Endothelial cell of umbilical vein (primary cell): Measurements from ENCODE around the gene PRKG1. TPM values are rescaled to one million over a fixed set of nuclear protein-coding genes. Genes with fewer than 3 reads are reported as not detected.
A peak's percentile ranks its signal among the peaks of the same experiment; 100 is the strongest.

Experiments
- BruUV-seq: library from RNA; stranded (reverse); fragments of 400-500 nt; replicated peaks from 2 replicates; lab custom pipeline; 2021; lab: Mats Ljungman, UMichigan
- CTCF ChIA-PET: fragments of 300-600, 350-600 bp; sonication (Branson Sonifier 250); formaldehyde crosslinking; loops from one replicate; lab custom pipeline; 2021; ENCODE audit warnings: antibody characterized with exemption, inconsistent platforms; lab: Charles Lee
- POLR2A ChIA-PET: fragments of 300-600, 350-600 bp; sonication (Branson Sonifier 250); formaldehyde crosslinking; loops from one replicate; lab custom pipeline; 2021; ENCODE audit warnings: antibody characterized with exemption, inconsistent platforms; lab: Charles Lee
- DNase-seq: peaks from one replicate; pipeline ENCODE4 v3.0.0-alpha.2; 2011; ENCODE audit warnings: low read depth, low spot score
- FAIRE-seq: peaks from 2 replicates; lab custom pipeline; 2011; peaks lifted over from hg19 to GRCh38; lab: Jason Lieb, UNC
- H2AFZ ChIP-seq: 2 replicates; pipeline ENCODE4 v1.6.0; 2012; ENCODE audit warnings: low read depth, low read length, control low read depth, inconsistent platforms
- H3K27ac ChIP-seq: 2 replicates; pipeline ENCODE4 v1.5.1; 2011; ENCODE audit warnings: low read depth, mild to moderate bottlenecking, control low read depth, low read length, moderate library complexity; ENCODE audit not compliant: insufficient read depth
- H3K27me3 ChIP-seq, 2 experiments: 2 replicates each; pipeline versions ENCODE4 v1.6.0 to v1.6.1; 2011; ENCODE audit warnings: low read length in 2 of 2, mixed read lengths in 1 of 2; ENCODE audit not compliant: control insufficient read depth in 2 of 2, insufficient read depth in 2 of 2
- H3K36me3 ChIP-seq, 2 experiments: 2 replicates in 1 of 2; 3 replicates in 1 of 2; pipeline ENCODE4 v1.5.1; 2011; ENCODE audit warnings: low read length in 2 of 2, mild to moderate bottlenecking in 1 of 2, moderate library complexity in 1 of 2; ENCODE audit not compliant: control insufficient read depth in 2 of 2, insufficient read depth in 2 of 2; ENCODE audit errors: extremely low read depth in 1 of 2
- H3K4me1 ChIP-seq: 3 replicates; pipeline ENCODE4 v1.5.1; 2011; ENCODE audit warnings: mild to moderate bottlenecking, low read length; ENCODE audit not compliant: control insufficient read depth, insufficient read depth; ENCODE audit errors: extremely low read depth
- H3K4me2 ChIP-seq: 2 replicates; pipeline ENCODE4 v1.6.1; 2011; ENCODE audit warnings: low read length, control low read depth, mixed read lengths; ENCODE audit not compliant: insufficient read depth
- H3K4me3 ChIP-seq, 3 experiments: fragments of 200-600 bp in 1 of 3; sonication (generic), shearing (Covaris generic) in 1 of 3; replicated peaks in 1 of 3; 2 replicates each; pipeline ENCODE4 v1.5.1; 2011 to 2016; ENCODE audit warnings: control low read depth in 3 of 3, low read length in 3 of 3, mild to moderate bottlenecking in 2 of 3, inconsistent platforms in 1 of 3, low read depth in 1 of 3, moderate library complexity in 1 of 3; ENCODE audit not compliant: insufficient read depth in 1 of 3
- H3K79me2 ChIP-seq: 2 replicates; pipeline ENCODE4 v1.6.0; 2012; ENCODE audit warnings: low read length, inconsistent platforms; ENCODE audit not compliant: control insufficient read depth, insufficient read depth
- H3K9ac ChIP-seq: replicated peaks from 2 replicates; pipeline ENCODE3; 2011; ENCODE audit warnings: low read length, control low read depth; ENCODE audit not compliant: insufficient read depth; ENCODE audit errors: extremely low read depth
- H3K9me1 ChIP-seq: replicated peaks from 3 replicates; pipeline ENCODE4 v1.6.0; 2011; ENCODE audit warnings: mild to moderate bottlenecking, low read length; ENCODE audit not compliant: control insufficient read depth, insufficient read depth; ENCODE audit errors: extremely low read depth
- H3K9me3 ChIP-seq: replicated peaks from 2 replicates; pipeline ENCODE4 v1.5.1; 2012; ENCODE audit warnings: low read length, inconsistent platforms; ENCODE audit not compliant: control insufficient read depth, insufficient read depth
- H4K20me1 ChIP-seq: replicated peaks from 2 replicates; pipeline ENCODE3; 2011; ENCODE audit warnings: mild to moderate bottlenecking, low read length; ENCODE audit not compliant: control insufficient read depth, insufficient read depth; ENCODE audit errors: extremely low read depth
- CTCF ChIP-seq, 2 donors: IDR thresholded peaks; 1 replicate in 1 of 2; 2 replicates in 1 of 2; pipeline ENCODE4 v1.5.1; 2011; ENCODE audit warnings: low read length in 2 of 2, mild to moderate bottlenecking in 2 of 2, moderate library complexity in 2 of 2, control low read depth in 1 of 2, inconsistent platforms in 1 of 2, low read depth in 1 of 2; ENCODE audit not compliant: insufficient read depth in 1 of 2; ENCODE audit errors: extremely low read depth in 1 of 2
- EZH2 ChIP-seq: IDR thresholded peaks from 2 replicates; pipeline ENCODE4 v1.6.1; 2012; ENCODE audit warnings: borderline replicate concordance, low read depth, mild to moderate bottlenecking, moderate library complexity, low read length, inconsistent platforms; ENCODE audit not compliant: severe bottlenecking
- FOS ChIP-seq: IDR thresholded peaks from 2 replicates; pipeline ENCODE4 v1.6.1; 2011; ENCODE audit warnings: mild to moderate bottlenecking, low read length, moderate library complexity, borderline replicate concordance; ENCODE audit not compliant: insufficient read depth
- GATA2 ChIP-seq: IDR thresholded peaks from 2 replicates; pipeline ENCODE4 v1.7.0; 2011; ENCODE audit warnings: low read depth, mild to moderate bottlenecking, moderate library complexity, mixed read lengths, low read length; ENCODE audit not compliant: insufficient read length, insufficient read depth
- JUN ChIP-seq: IDR thresholded peaks from 2 replicates; pipeline ENCODE4 v1.6.1; 2011; ENCODE audit warnings: borderline replicate concordance, low read depth; ENCODE audit not compliant: insufficient read length, insufficient read depth
- MAX ChIP-seq: IDR thresholded peaks from 2 replicates; pipeline ENCODE4 v1.6.1; 2011; ENCODE audit not compliant: insufficient read depth, insufficient read length
- MYC ChIP-seq: IDR thresholded peaks from one replicate; pipeline ENCODE4 v1.6.1; 2011; ENCODE audit warnings: mild to moderate bottlenecking, low read depth, low read length
- POLR2A ChIP-seq: IDR thresholded peaks from 2 replicates; pipeline ENCODE4 v1.6.1; 2012; ENCODE audit warnings: low read depth, mild to moderate bottlenecking, control low read depth, low read length
- POLR2AphosphoS5 ChIP-seq: IDR thresholded peaks from 2 replicates; pipeline ENCODE4 v1.6.1; 2012; ENCODE audit warnings: low read depth, mild to moderate bottlenecking, control low read depth, low read length, moderate library complexity; ENCODE audit not compliant: insufficient read depth
- dilution Hi-C: fragments of 300-500 bp; cut with MboI; formaldehyde crosslinking; loops from one replicate; pipeline ENCODE4 v1.15.0; 2019; ENCODE audit warnings: low sequenced_read_pairs; ENCODE audit not compliant: extremely low pct_ligation_motif_present
- intact Hi-C: fragments of 100-400 bp; cut with micrococcal nuclease; formaldehyde crosslinking; loops from one replicate; pipeline ENCODE4 v1.10.0; 2022
- polyA plus RNA-seq, 4 experiments: library from polyadenylated mRNA; depleted of rRNA in 3 of 4; stranded (reverse) in 3 of 4; unstranded in 1 of 4; fragments of >200 nt; gene quantifications; 2 replicates each; pipeline versions ENCODE4 v1.2.1 to v1.2.3, GENCODE V29; 2011 to 2012; ENCODE audit warnings: missing spikeins in 1 of 4
- total RNA-seq: library from RNA; stranded (reverse); gene quantifications from 2 replicates; pipeline ENCODE4 v1.2.3, GENCODE V29; 2021

The PRKG1 gene
- total and polyA plus RNA-seq, 2 donors (not counting 3 experiments of a cell fraction or from before 2014, with no cell fraction given), result 0.01 to 0.18 TPM

GRCh38 chr10:51932530-51932929 lies 858.2 kb downstream of the PRKG1 start:
- no peaks in the 10 kb centered on the region for H3K4me1 ChIP-seq
- FAIRE-seq, result no peak
- CTCF ChIA-PET, result no interaction called here

GRCh38 chr10:51934373-51934772 lies 860.1 kb downstream of the PRKG1 start:
- CTCF ChIA-PET, result interaction anchor here (1.1 to 1.4 kb wide), 2 partner anchors 871 to 925 kb away, joined by 3 to 4 read pairs; no protein-coding TSS in a partner anchor
- no peaks in the 10 kb centered on the region for H3K79me2 ChIP-seq
- H3K9me1 ChIP-seq, result no peaks in the 10 kb centered on the region
- intact Hi-C loops (no loop called here), dilution Hi-C loops (no loop called here)
- H3K9me3 ChIP-seq, result no peaks in the 10 kb centered on the region
- no peak overlapping the region for H2AFZ ChIP-seq
- POLR2A ChIA-PET, result no interaction called here
- no peak overlapping the region for H3K4me3 ChIP-seq
- H3K36me3 ChIP-seq, result no peaks in the 10 kb centered on the region
- no peak for DNase-seq
- no peak overlapping the region for H3K27ac ChIP-seq
- no peaks in the 10 kb centered on the region for H4K20me1 ChIP-seq
- no peaks in the 10 kb centered on the region for H3K4me1 ChIP-seq
- H3K9ac ChIP-seq, result no peak overlapping the region
- no peak for FAIRE-seq
- TF ChIP-seq POLR2A (no peak), JUN (no peak), POLR2AphosphoS5 (no peak), MAX (no peak), CTCF (IDR thresholded peaks at IDR 0.05; ENCODE audit: extremely low read depth in 1 of 2, insufficient read depth in 1 of 2, low read depth in 1 of 2, low read length in 2 of 2) (no peak), FOS (no peak), MYC (no peak), GATA2 (no peak), EZH2 (no peak)
- no peaks in the 10 kb centered on the region for H3K27me3 ChIP-seq
- no TSS peak for BruUV-seq
- no peak overlapping the region for H3K4me2 ChIP-seq

More at GRCh38 chr10:51932530-51932929, 858.2 kb downstream of the PRKG1 start:
- H3K36me3 ChIP-seq, result no peaks in the 10 kb centered on the region
- no peaks in the 10 kb centered on the region for H3K9me3 ChIP-seq
- H3K27ac ChIP-seq, result no peak overlapping the region
- H2AFZ ChIP-seq, result peak overlapping the region; percentile 7
- no peaks in the 10 kb centered on the region for H3K79me2 ChIP-seq
- H3K27me3 ChIP-seq, result no peaks in the 10 kb centered on the region
- no peaks in the 10 kb centered on the region for H3K9me1 ChIP-seq
- intact Hi-C loops (no loop called here), dilution Hi-C loops (no loop called here)
- BruUV-seq, result no TSS peak
- POLR2A ChIA-PET, result no interaction called here
- TF ChIP-seq FOS (no peak), POLR2AphosphoS5 (no peak)
- H3K9ac ChIP-seq, result no peak overlapping the region
- no peaks in the 10 kb centered on the region for H4K20me1 ChIP-seq
- H3K4me2 ChIP-seq, result no peak overlapping the region
- peak; percentile 18 for DNase-seq
- no peak overlapping the region for H3K4me3 ChIP-seq
